Measurements from ENCODE around the gene COL11A1.

GRCh38 chr1:102853136-102853535 is 255.2 kb downstream of the COL11A1 start:
- no peak for TF ChIP-seq POLR2AphosphoS5 (IDR thresholded peaks at IDR 0.05)
- no peak for TF ChIP-seq EP300 (IDR thresholded peaks at IDR 0.05; ENCODE audit: low read depth)
- TF ChIP-seq, protein P1, sequence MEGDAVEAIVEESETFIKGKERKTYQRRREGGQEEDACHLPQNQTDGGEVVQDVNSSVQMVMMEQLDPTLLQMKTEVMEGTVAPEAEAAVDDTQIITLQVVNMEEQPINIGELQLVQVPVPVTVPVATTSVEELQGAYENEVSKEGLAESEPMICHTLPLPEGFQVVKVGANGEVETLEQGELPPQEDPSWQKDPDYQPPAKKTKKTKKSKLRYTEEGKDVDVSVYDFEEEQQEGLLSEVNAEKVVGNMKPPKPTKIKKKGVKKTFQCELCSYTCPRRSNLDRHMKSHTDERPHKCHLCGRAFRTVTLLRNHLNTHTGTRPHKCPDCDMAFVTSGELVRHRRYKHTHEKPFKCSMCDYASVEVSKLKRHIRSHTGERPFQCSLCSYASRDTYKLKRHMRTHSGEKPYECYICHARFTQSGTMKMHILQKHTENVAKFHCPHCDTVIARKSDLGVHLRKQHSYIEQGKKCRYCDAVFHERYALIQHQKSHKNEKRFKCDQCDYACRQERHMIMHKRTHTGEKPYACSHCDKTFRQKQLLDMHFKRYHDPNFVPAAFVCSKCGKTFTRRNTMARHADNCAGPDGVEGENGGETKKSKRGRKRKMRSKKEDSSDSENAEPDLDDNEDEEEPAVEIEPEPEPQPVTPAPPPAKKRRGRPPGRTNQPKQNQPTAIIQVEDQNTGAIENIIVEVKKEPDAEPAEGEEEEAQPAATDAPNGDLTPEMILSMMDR (IDR thresholded peaks at IDR 0.05) = no peak

Data from transverse colon (tissue), 4 donors.